Aorta (tissue), 5 donors: ENCODE measurements around the gene C9orf85. TPM values are rescaled to one million over a fixed set of nuclear protein-coding genes. Genes with fewer than 3 reads are reported as not detected.
"Not testable (repeated sequence)": the region's sequence is repeated elsewhere in the genome, so short reads cannot be mapped to it uniquely, and the experiment has no call there.

Experiments
- ATAC-seq: fragments of 200-7000 bp; cut with Tn5 transposase; one replicate; pipeline ENCODE4 v1.9.1; 2022; ENCODE audit warnings: moderate library complexity; ENCODE audit not compliant: low FRiP score
- DNase-seq, 2 donors: peaks; one replicate each; pipeline ENCODE4 v3.0.0-alpha.2; 2020
- H3K27ac ChIP-seq, 2 donors: one replicate each; pipeline ENCODE4 v1.5.1; 2013; ENCODE audit warnings: low read length in 2 of 2, mild to moderate bottlenecking in 2 of 2, moderate library complexity in 2 of 2, control low read depth in 1 of 2, inconsistent platforms in 1 of 2, low read depth in 1 of 2
- H3K27me3 ChIP-seq, 2 donors: one replicate each; pipeline ENCODE4 v1.6.1; 2013; ENCODE audit warnings: control low read depth in 1 of 2, low read length in 1 of 2, mild to moderate bottlenecking in 1 of 2, moderate library complexity in 1 of 2; ENCODE audit not compliant: insufficient read depth in 2 of 2, control insufficient read depth in 1 of 2
- H3K36me3 ChIP-seq, 2 donors: one replicate each; pipeline ENCODE4 v1.6.1; 2013; ENCODE audit warnings: control low read depth in 1 of 2, low read length in 1 of 2, mild to moderate bottlenecking in 1 of 2; ENCODE audit not compliant: insufficient read depth in 2 of 2, control insufficient read depth in 1 of 2
- H3K4me1 ChIP-seq, 2 donors: one replicate each; pipeline ENCODE4 v1.6.1; 2013; ENCODE audit warnings: low read length in 2 of 2, control low read depth in 1 of 2, mild to moderate bottlenecking in 1 of 2, moderate library complexity in 1 of 2; ENCODE audit not compliant: insufficient read depth in 2 of 2, control insufficient read depth in 1 of 2
- H3K4me3 ChIP-seq, 2 donors: one replicate each; pipeline ENCODE4 v1.5.1; 2013; ENCODE audit warnings: low read length in 2 of 2, control low read depth in 1 of 2, mild to moderate bottlenecking in 1 of 2
- H3K9me3 ChIP-seq: one replicate; pipeline ENCODE4 v1.6.1; 2013; ENCODE audit warnings: mild to moderate bottlenecking, low read length; ENCODE audit not compliant: control insufficient read depth
- WGBS, 2 donors: extraction: QIAGEN DNeasy Blood & Tissue Kit; methylation state at CpG; one replicate each; pipeline ENCODE4 v1.1.7; 2013; 5-methylcytosine and 5-hydroxymethylcytosine counted together
- intact Hi-C, 2 donors: fragments of 100-400 bp; cut with DNase I; formaldehyde crosslinking; loops; one replicate each; pipeline versions ENCODE4 v1.14.2 to v1.15.0; 2022
- polyA plus RNA-seq, 2 donors: library from polyadenylated mRNA; stranded (reverse); fragments of 200-250 nt; gene quantifications; one replicate each; pipeline ENCODE4 v1.2.3, GENCODE V29; 2013
- total RNA-seq, 2 donors: library from RNA; stranded (reverse); fragmentation: NEBNext Ultra II Directional; extraction: Animal tissue kit (Norgen Biotek cat#: 25700); gene quantifications; one replicate each; pipeline ENCODE4 v1.2.1, GENCODE V29; 2021
- donor health status: healthy with polysubstance abuse.
- donor health status: Bipolar disorder and iron deficiency.
- donor health status: DM: no; HTN: no; CAD: no.
- donor health status: DM: no; HTN: no; CAD: no.
- donor health status: DM: yes; HTN: yes; CAD: no.

Gene C9orf85
- total and polyA plus RNA-seq, 4 donors, result 15.5 to 17.9 (median 16.8) TPM

- DNase-seq (no peak), ATAC-seq (no peak)
- no peak overlapping the region for H3K27ac ChIP-seq
- H3K4me3 ChIP-seq, result no peak overlapping the region
- 87 to 88% methylated on average over 1 of the region's 1 CpG for WGBS, 2 donors
- intact Hi-C loops, result no loop called here
- H3K9me3 ChIP-seq, result no peaks in the 10 kb centered on the region
- no peaks in the 10 kb centered on the region for H3K27me3 ChIP-seq
- H3K36me3 ChIP-seq, result no peaks in the 10 kb centered on the region
- peaks cover 2 to 6% of the 10 kb centered on the region in 2 donors for H3K4me1 ChIP-seq
Measured at GRCh38 chr9:71897577-71897976, 13.9 kb upstream of the C9orf85 start.

DNA sequence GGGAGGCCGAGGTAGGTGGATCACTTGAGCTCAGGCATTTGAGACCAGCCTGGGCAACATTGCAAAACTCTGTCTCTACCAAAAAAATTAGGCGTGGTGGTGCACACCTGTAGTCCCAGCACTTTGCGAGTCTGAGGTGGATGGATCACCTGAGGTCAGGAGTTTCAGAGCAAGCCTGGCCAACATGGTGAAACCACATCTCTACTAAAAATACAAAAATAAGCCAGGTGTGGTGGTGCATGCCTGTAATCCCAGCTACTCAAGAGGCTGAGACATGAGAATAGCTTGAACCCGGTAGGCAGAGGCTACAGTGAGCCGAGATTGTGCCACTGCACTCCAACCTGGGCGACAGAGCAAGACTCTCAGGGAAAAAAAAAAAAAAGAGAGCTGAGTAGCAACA lies 12.7 kb upstream of the C9orf85 start:
- intact Hi-C loops, H3K27ac ChIP-seq, H3K27me3 ChIP-seq, DNase-seq, ATAC-seq, H3K4me3 ChIP-seq, H3K9me3 ChIP-seq, H3K4me1 ChIP-seq, H3K36me3 ChIP-seq: not testable (repeated sequence)
- 83 to 88% methylated on average over 6 of the region's 6 CpGs for WGBS, 2 donors

DNA sequence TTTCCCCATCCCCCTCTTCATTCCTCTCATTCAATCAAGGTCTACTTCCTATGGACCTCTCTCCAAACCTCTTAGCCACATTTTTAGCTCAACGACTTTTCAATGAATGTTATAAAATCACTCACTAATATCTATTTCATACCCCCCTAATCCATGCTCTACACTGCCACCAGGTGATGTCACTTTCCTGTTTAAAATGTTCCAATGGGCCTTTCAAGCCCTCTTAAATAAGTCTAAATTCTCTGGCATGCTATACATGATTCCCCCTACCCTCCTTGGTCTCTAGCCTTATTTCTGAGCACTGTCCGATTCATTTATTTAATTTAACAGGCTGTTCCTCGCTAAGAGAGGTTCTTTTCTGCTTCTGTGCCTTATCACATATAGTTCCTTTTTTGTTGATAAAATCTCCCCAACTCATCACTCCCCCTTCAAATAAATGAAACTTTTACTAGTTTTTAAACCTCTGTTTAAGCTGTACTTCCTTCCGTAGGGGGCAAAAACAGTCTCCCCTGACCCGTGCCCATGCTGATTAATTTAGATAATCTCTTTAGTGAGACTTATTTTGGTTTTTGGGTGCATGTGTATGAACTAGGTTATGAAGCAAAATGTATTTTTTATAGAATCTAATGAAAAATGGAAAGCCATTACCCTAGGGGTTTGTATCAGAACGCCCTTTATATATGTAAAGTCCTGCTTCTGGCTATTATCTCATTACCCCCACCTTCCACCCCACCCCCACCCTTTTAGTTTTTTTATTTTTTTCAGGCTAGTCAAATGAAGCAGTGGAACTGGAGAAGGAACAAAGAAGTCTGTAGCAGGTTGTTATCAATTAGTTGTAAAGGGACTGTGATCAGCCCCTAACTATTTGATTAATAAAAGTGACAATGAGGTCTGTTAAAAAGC lies 9.5 kb upstream of the C9orf85 start:
- WGBS, 2 donors, result 66 to 68% methylated on average over 6 of the region's 6 CpGs
- no peaks in the 10 kb centered on the region for H3K27me3 ChIP-seq
- H3K9me3 ChIP-seq, result no peaks in the 10 kb centered on the region
- DNase-seq (no peak), ATAC-seq (no peak)
- H3K4me3 ChIP-seq, result no peak overlapping the region
- H3K4me1 ChIP-seq, result peaks cover 0 to 6% of the 10 kb centered on the region in 2 donors
- H3K27ac ChIP-seq, result no peak overlapping the region
- intact Hi-C loops, result no loop called here
- H3K36me3 ChIP-seq, result no peaks in the 10 kb centered on the region

DNA sequence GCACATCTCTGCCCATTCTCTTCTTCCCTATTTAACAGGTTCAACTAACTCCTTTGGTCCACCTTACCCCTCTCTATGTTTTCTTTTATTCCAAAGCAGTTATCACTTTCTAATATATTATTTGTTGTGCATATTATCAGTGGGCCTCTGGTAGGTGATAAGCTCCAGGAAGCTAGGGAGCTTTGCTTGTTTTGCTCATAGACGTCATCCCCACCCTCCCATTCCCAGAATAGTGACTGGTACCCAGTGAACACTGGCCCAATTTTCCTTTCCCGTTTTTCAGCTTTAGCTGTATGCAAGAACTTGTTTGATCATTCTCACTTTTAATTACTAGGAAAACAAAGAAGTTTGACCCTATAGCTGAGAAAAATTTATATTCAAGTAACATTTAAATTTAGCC lies 7.4 kb upstream of the C9orf85 start:
- Histone ChIP-seq H3K27ac (no peak overlapping the region), H3K27me3 (no peaks in the 10 kb centered on the region), H3K9me3 (no peaks in the 10 kb centered on the region), H3K36me3 (no peaks in the 10 kb centered on the region), H3K4me3 (no peak overlapping the region), H3K4me1 (peaks cover 0 to 5% of the 10 kb centered on the region in 2 donors)
- ATAC-seq (no peak), DNase-seq (no peak)
- 53 to 55% methylated on average over 2 of the region's 2 CpGs for WGBS, 2 donors
- intact Hi-C loops, result no loop called here

- 35 to 49% methylated on average over 1 of the region's 1 CpG for WGBS, 2 donors
- DNase-seq, result no peak
Measured at GRCh38 chr9:71908825-71909224, 2.6 kb upstream of the C9orf85 start.

DNA sequence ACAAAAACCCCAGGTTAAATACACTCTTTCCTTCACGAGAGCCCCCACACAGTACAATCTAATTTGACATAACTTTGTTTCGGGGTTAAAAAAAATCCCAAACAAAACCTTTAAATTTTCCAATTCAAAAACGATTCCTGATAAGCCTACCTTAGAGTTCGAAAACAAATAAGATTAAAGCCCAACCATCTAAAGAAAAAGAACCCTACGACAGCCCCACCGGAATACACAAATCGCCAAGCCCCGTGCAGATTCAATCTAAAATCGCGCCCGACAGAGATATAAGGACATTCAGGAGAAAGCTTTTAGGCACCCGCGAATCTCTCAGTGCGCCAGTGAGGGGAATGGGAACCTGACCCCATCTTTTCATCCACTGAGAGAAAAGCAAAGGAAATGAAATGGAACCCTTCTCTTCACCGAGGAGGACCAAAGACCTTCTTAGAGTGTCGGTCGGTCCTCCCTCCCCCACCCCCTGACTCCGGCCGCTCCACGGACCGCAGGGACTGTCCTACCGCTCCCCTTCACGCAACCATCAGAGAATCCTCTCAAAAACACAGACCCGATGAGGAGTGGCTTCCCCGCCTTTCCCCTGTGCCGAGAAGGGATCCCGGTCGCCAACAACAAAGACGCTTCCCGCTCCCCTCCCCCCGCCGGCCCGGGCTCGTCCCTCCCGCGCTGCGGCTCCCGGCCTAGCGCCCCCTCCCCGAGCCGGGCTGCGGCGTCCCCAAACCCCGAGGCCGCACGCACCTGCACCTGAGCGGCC lies 1.4 kb upstream of the C9orf85 start:
- H3K9me3 ChIP-seq, result no peaks in the 10 kb centered on the region
- ATAC-seq (peak; percentile 43), DNase-seq (peak; percentile 71 to 88)
- H3K27ac ChIP-seq, result peak overlapping the region; percentile 52 to 81
- no peaks in the 10 kb centered on the region for H3K27me3 ChIP-seq
- intact Hi-C loops, result loop anchor here in 1 of 2 donors (5.0 kb wide), 1 partner anchor 98 kb away; no protein-coding TSS in a partner anchor
- H3K4me1 ChIP-seq, result peaks cover 0 to 5% of the 10 kb centered on the region in 2 donors
- 0 to 1% methylated on average over 41 to 47 of the region's 47 CpGs for WGBS, 2 donors
- no peaks in the 10 kb centered on the region for H3K36me3 ChIP-seq
- peak overlapping the region; percentile 89 to 97 for H3K4me3 ChIP-seq

More at GRCh38 chr9:71908825-71909224, 2.6 kb upstream of the C9orf85 start:
- no peak for ATAC-seq
- Histone ChIP-seq H3K27me3 (no peaks in the 10 kb centered on the region), H3K27ac (no peak overlapping the region), H3K4me1 (peaks cover 0 to 8% of the 10 kb centered on the region in 2 donors), H3K4me3 (peak overlapping the region; percentile 35 to 48), H3K36me3 (no peaks in the 10 kb centered on the region), H3K9me3 (no peaks in the 10 kb centered on the region)
- intact Hi-C loops, result no loop called here

DNA sequence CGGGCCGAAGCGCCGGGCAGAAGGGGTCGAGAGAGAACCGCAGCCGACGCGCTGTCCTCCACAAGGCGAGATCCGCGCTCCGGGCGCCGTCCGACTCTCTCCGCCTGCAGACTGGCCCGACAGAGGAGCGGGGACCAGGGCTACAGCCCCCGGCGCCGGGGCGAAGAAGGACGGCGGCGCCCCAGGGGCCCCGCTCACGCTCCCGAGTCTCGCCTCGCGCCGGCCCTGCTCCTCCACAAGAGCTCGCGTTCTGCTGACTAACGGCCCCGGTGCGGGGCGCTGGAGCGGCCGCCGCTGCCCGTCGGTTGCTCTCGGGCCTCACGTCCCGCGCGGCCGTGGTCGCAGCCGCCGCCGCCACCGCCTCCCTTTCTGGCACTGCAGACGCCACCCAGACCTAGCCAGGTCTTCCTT lies 784 bp upstream of the C9orf85 start:
- Histone ChIP-seq H3K27ac (peak overlapping the region; percentile 52 to 81), H3K9me3 (no peaks in the 10 kb centered on the region), H3K36me3 (no peaks in the 10 kb centered on the region), H3K4me3 (peak overlapping the region; percentile 89 to 97), H3K27me3 (no peaks in the 10 kb centered on the region), H3K4me1 (peaks cover 0 to 5% of the 10 kb centered on the region in 2 donors)
- intact Hi-C loops, result loop anchor here in 1 of 2 donors (5.0 kb wide), 1 partner anchor 98 kb away; no protein-coding TSS in a partner anchor
- ATAC-seq (peak; percentile 65), DNase-seq (no peak)
- WGBS, 2 donors, result 0% methylated on average over 42 to 56 of the region's 56 CpGs

- peak overlapping the region; percentile 31 to 84 for H3K27ac ChIP-seq
- DNase-seq, result no peak
- H3K36me3 ChIP-seq, result no peaks in the 10 kb centered on the region
- intact Hi-C loops, result loop anchor here in 1 of 2 donors (5.0 kb wide), 1 partner anchor 100 kb away; no protein-coding TSS in a partner anchor
- no peaks in the 10 kb centered on the region for H3K27me3 ChIP-seq
- H3K9me3 ChIP-seq, result no peaks in the 10 kb centered on the region
- H3K4me1 ChIP-seq, result peaks cover 0 to 5% of the 10 kb centered on the region in 2 donors
- 0% methylated on average over 9 of the region's 9 CpGs for WGBS, 2 donors
- peak overlapping the region; percentile 76 to 81 for H3K4me3 ChIP-seq
- ATAC-seq, result no peak
Measured at GRCh38 chr9:71911908-71912335, 483 bp downstream of the C9orf85 start.
